MM.1S (cell line): ENCODE results near the gene MOB2.

Experiments used
- DNase-seq: peaks from one replicate; pipeline ENCODE4 v3.0.0-alpha.2; 2015
- H2AFZ ChIP-seq: fragments of 300-600 bp; sonication (generic); 2 replicates; pipeline ENCODE4 v1.6.0; 2016; ENCODE audit warnings: antibody characterized with exemption, low read length
- H3F3A ChIP-seq: fragments of 300-600 bp; sonication (generic); 2 replicates; pipeline ENCODE4 v1.6.1; 2016; ENCODE audit warnings: mild to moderate bottlenecking, antibody characterized with exemption, low read length, moderate library complexity, mixed read lengths; ENCODE audit not compliant: insufficient read depth
- H3K27ac ChIP-seq: fragments of 300-600 bp; sonication (generic); 2 replicates; pipeline ENCODE4 v1.5.1; 2016; ENCODE audit warnings: mild to moderate bottlenecking, low read length
- H3K27me3 ChIP-seq: fragments of 300-600 bp; sonication (generic); replicated peaks from 2 replicates; pipeline ENCODE4 v1.6.0; 2016; ENCODE audit warnings: low read length; ENCODE audit not compliant: insufficient read depth
- H3K36me3 ChIP-seq: fragments of 300-600 bp; sonication (generic); replicated peaks from 2 replicates; pipeline ENCODE4 v1.6.1; 2016; ENCODE audit warnings: mild to moderate bottlenecking, low read length, mixed read lengths; ENCODE audit not compliant: insufficient read depth
- H3K4me1 ChIP-seq: fragments of 300-600 bp; sonication (generic); 2 replicates; pipeline ENCODE4 v1.6.1; 2016; ENCODE audit warnings: low read length, mixed read lengths
- H3K4me2 ChIP-seq: fragments of 300-600 bp; sonication (generic); 2 replicates; pipeline ENCODE4 v1.6.0; 2016; ENCODE audit warnings: low read depth, low read length
- H3K4me3 ChIP-seq: fragments of 300-600 bp; sonication (generic); 2 replicates; pipeline ENCODE4 v1.5.1; 2016; ENCODE audit warnings: low read length, mixed read lengths
- H3K79me2 ChIP-seq: fragments of 300-600 bp; sonication (generic); 2 replicates; pipeline ENCODE4 v1.6.1; 2016; ENCODE audit warnings: mixed run types, low read length, mixed read lengths
- H3K9ac ChIP-seq: fragments of 300-600 bp; sonication (generic); 2 replicates; pipeline ENCODE4 v1.6.1; 2016; ENCODE audit warnings: low read length, mixed read lengths
- H3K9me2 ChIP-seq: fragments of 300-600 bp; sonication (generic); replicated peaks from 2 replicates; pipeline ENCODE4 v1.6.1; 2016; ENCODE audit warnings: mild to moderate bottlenecking, low read length, mixed read lengths; ENCODE audit not compliant: insufficient read depth
- H3K9me3 ChIP-seq: fragments of 300-600 bp; sonication (generic); replicated peaks from 2 replicates; pipeline ENCODE4 v1.6.1; 2016; ENCODE audit warnings: mild to moderate bottlenecking, low read length, mixed read lengths; ENCODE audit not compliant: insufficient read depth
- H4K20me1 ChIP-seq: fragments of 300-600 bp; sonication (generic); 2 replicates; pipeline ENCODE4 v1.6.1; 2016; ENCODE audit warnings: mild to moderate bottlenecking, low read length, moderate library complexity, mixed read lengths; ENCODE audit not compliant: insufficient read depth
- EZH2 ChIP-seq: fragments of 300-600 bp; sonication (generic); optimal IDR thresholded peaks from 2 replicates; pipeline ENCODE3; 2017; ENCODE audit warnings: low read depth, mild to moderate bottlenecking, antibody characterized with exemption, low read length, mixed read lengths
- EZH2phosphoT487 ChIP-seq: fragments of 300-600 bp; sonication (generic); IDR thresholded peaks from 2 replicates; pipeline ENCODE4 v1.6.1; 2018; ENCODE audit warnings: antibody characterized with exemption, low read length
- TF ChIP-seq, protein P1 (sequence below): fragments of 300-600 bp; sonication (generic); IDR thresholded peaks from 2 replicates; pipeline ENCODE4 v1.5.1; 2016; ENCODE audit warnings: antibody characterized with exemption, low read length, mixed read lengths

The MOB2 gene

GRCh38 chr11:1531449-1532013, 45.0 kb upstream of the MOB2 start:
- H3K4me1 ChIP-seq: no peaks in the 10 kb centered on the region
- TF ChIP-seq, protein P1, sequence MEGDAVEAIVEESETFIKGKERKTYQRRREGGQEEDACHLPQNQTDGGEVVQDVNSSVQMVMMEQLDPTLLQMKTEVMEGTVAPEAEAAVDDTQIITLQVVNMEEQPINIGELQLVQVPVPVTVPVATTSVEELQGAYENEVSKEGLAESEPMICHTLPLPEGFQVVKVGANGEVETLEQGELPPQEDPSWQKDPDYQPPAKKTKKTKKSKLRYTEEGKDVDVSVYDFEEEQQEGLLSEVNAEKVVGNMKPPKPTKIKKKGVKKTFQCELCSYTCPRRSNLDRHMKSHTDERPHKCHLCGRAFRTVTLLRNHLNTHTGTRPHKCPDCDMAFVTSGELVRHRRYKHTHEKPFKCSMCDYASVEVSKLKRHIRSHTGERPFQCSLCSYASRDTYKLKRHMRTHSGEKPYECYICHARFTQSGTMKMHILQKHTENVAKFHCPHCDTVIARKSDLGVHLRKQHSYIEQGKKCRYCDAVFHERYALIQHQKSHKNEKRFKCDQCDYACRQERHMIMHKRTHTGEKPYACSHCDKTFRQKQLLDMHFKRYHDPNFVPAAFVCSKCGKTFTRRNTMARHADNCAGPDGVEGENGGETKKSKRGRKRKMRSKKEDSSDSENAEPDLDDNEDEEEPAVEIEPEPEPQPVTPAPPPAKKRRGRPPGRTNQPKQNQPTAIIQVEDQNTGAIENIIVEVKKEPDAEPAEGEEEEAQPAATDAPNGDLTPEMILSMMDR: no peak
- TF ChIP-seq EZH2 (no peak), EZH2phosphoT487 (no peak)
- H3K4me2 ChIP-seq: no peak overlapping the region
- H3K9me3 ChIP-seq: no peaks in the 10 kb centered on the region
- H3K27me3 ChIP-seq: no peaks in the 10 kb centered on the region
- no peak overlapping the region for H3K9ac ChIP-seq
- no peak overlapping the region for H3K4me3 ChIP-seq
- no peaks in the 10 kb centered on the region for H3F3A ChIP-seq
- H3K27ac ChIP-seq: no peak overlapping the region
- peaks cover 87% of the 10 kb centered on the region for H3K79me2 ChIP-seq
- no peaks in the 10 kb centered on the region; the same call in 1 of the 2 replicates for H4K20me1 ChIP-seq
- DNase-seq: no peak
- H2AFZ ChIP-seq: no peak overlapping the region
- H3K9me2 ChIP-seq: no peaks in the 10 kb centered on the region
- no peaks in the 10 kb centered on the region for H3K36me3 ChIP-seq

- peaks cover 85% of the 10 kb centered on the region for H3K79me2 ChIP-seq
- H3K9me3 ChIP-seq: no peaks in the 10 kb centered on the region
- H3K4me3 ChIP-seq: no peak overlapping the region
- no peak overlapping the region for H2AFZ ChIP-seq
- no peak overlapping the region for H3K27ac ChIP-seq
- no peak overlapping the region for H3K9ac ChIP-seq
- no peaks in the 10 kb centered on the region for H3F3A ChIP-seq
- H3K36me3 ChIP-seq: no peaks in the 10 kb centered on the region
- no peaks in the 10 kb centered on the region for H3K9me2 ChIP-seq
- H3K4me1 ChIP-seq: no peaks in the 10 kb centered on the region
- H4K20me1 ChIP-seq: no peaks in the 10 kb centered on the region; the same call in 1 of the 2 replicates
- no peak for DNase-seq
- TF ChIP-seq EZH2phosphoT487 (no peak), EZH2 (no peak)
- TF ChIP-seq, protein P1: no peak
- H3K27me3 ChIP-seq: no peaks in the 10 kb centered on the region
- no peak overlapping the region for H3K4me2 ChIP-seq
These were observed 44.3 kb upstream of the MOB2 start for GRCh38 chr11:1530686-1531448.

DNA sequence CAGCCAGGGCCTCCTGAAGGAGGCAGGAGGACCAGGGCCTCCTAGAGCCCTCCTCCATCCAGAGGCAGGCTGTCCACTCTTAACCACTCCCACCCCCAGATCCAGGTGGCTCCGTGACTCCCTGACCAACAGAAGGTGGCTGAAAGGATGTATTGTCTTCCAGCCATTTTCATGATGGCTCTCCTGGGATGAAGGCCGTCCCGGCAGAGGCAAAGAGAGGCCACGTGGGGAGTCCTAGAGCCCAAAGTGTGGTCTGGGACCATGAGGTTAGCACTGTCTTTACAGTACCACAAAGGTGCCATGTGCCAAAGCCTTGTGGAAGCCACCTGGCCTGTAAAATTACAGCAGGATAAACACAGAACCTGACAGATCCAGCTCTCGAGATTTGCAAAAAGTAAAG, 43.2 kb upstream of the MOB2 start:
- peaks cover 79% of the 10 kb centered on the region for H3K79me2 ChIP-seq
- H3K9me2 ChIP-seq: no peaks in the 10 kb centered on the region
- H3K27me3 ChIP-seq: no peaks in the 10 kb centered on the region
- H3K4me1 ChIP-seq: no peaks in the 10 kb centered on the region
- no peak for TF ChIP-seq EZH2phosphoT487
- TF ChIP-seq, protein P1: no peak
- TF ChIP-seq EZH2: no peak
- no peak overlapping the region for H3K9ac ChIP-seq
- no peak overlapping the region for H3K4me3 ChIP-seq
- no peak for DNase-seq
- no peak overlapping the region for H3K4me2 ChIP-seq
- no peaks in the 10 kb centered on the region; the same call in 1 of the 2 replicates for H4K20me1 ChIP-seq
- no peaks in the 10 kb centered on the region for H3K9me3 ChIP-seq
- no peak overlapping the region for H3K27ac ChIP-seq
- H3F3A ChIP-seq: no peaks in the 10 kb centered on the region
- H3K36me3 ChIP-seq: no peaks in the 10 kb centered on the region
- H2AFZ ChIP-seq: no peak overlapping the region
